ENCODE data around the gene MYO5B.
"Not testable (repeated sequence)": the region's sequence is repeated elsewhere in the genome, so short reads cannot be mapped to it uniquely, and the experiment has no call there.

Gene MYO5B

DNA sequence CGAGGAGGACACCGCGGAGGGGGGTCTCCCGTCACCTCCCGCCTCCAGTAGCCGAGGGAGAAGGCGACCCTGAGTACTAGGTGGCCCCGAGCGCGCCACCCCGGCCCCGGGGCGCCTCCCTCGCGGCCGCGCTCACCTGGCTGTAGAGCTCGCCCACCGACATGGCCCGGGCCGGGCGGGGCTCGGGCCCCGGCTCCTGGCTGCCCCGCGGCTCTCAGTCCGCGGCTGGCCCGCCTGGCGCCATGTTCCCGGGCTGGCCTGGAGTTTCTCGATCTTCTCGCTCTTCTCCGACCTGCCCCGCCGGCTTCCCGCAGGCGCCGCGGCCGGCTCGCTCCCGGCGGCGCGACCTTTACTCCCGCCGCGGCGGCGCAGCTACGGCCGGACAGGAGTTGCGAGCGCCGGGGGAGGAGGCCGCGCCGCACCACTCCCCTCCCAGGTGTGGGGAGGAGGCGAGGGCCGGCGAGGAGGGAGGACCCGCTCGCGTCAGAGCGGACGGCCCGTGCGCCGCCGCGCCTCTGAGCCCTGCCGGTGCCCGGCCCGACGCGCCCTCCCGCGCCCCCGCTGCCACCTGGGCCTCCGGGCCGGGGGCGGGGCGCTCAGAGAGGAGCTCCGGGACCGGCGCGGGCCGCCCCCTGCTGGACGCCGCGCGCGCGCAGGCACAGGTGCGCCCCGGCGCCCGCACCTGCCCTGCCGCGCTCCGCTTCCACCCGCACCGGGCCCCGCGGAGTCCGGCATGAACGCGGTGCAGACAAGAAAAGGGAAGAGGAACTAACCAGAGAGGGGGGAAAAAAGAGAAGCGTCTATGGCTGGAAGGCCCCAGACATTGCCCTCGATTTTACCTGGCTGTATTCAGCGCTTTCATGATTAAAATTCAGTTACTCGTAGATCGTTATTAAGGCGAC, at the start of gene MYO5B:
TSS of gene MYO5B (minus strand) at position 517 of the 902 bp plus-strand sequence. CDS start at position 163, 354 bp downstream.
- Mint-ChIP-seq H3K27me3 (ENCODE audit: low read depth) (peaks cover 62% of the 10 kb centered on the region), H3K27ac (no peak within 1 kb of the TSS), H3K36me3 (ENCODE audit: low read depth) (no peaks in the 10 kb centered on the region), H3K4me3 (peak within 1 kb of the TSS; percentile 60), H3K9me3 (no peaks in the 10 kb centered on the region), H3K4me1 (ENCODE audit: low read depth) (peaks cover 2% of the 10 kb centered on the region)
- peak; percentile 32 for DNase-seq (ENCODE audit: low spot score)

DNA sequence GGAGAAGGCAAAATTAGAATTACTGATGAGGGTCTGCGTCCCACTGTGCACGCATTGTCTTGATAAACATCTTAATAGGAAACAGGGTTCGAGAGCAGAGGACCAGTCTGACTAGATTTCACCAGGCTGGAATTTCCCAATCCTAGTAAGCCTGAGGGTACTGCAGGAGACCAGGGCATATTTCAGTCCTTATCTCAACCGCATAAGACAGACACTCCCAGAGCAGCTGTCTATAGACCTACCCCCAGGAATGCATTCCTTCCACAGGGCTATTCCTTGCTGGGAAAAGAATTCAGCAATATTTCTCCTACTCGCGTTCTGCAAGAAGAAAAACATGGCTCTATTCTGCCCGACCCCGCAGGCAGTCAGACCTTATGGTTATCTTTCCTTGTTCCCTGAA, 46.8 kb upstream of the MYO5B start:
- H3K27me3 Mint-ChIP-seq (ENCODE audit: low read depth); H3K27ac Mint-ChIP-seq; H3K36me3 Mint-ChIP-seq (ENCODE audit: low read depth); H3K4me3 Mint-ChIP-seq; H3K4me1 Mint-ChIP-seq (ENCODE audit: low read depth); DNase-seq (ENCODE audit: low spot score): not testable (repeated sequence)
- H3K9me3 Mint-ChIP-seq, result peaks cover 17% of the 10 kb centered on the region

DNA sequence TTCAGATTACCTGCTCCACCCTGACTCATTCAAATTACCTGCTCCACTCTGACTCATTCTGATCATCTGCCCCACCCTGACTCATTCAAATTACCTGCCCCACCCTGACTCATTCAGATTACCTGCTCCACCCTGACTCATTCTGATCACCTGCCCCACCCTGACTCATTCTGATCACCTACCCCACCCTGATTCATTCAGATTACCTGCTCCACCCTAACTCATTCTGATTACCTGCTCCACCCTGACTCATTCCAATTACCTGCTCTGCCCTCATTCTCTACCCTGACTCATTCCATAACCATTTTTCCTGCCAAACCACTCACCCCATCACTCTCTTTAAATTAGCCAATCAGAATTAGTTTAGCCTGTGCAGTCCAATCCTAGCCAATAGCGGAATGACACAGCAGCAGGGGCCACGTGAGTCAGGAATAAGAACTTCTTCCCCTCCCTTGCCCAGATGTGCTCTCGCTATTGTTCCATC, 45.2 kb upstream of the MYO5B start:
- Mint-ChIP-seq H3K4me3 (no peak overlapping the region), H3K27me3 (ENCODE audit: low read depth) (no peaks in the 10 kb centered on the region), H3K27ac (peak overlapping the region; percentile 34), H3K4me1 (ENCODE audit: low read depth) (peaks cover 7% of the 10 kb centered on the region), H3K36me3 (ENCODE audit: low read depth) (peaks cover 5% of the 10 kb centered on the region), H3K9me3 (peaks cover 17% of the 10 kb centered on the region)
- DNase-seq (ENCODE audit: low spot score), result no peak

DNA sequence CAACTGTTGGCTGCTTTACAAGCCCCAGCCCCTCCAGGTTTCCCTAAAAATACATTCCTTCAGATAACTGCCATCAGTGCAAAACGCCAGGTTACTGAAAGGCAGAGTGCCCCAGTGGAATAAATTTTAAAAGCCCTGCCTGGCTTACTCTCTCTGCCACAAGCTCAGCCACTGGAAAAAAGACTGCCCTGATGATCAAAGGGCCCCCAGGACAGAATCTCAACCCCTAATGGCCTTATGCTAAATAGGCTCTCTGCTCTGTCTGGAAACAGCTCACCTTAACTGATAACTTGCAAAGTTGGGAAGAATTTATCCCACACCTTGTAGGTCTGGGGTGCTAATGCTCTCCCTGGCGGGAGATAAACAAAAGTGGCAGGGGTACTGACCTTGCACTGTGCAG, 37.5 kb upstream of the MYO5B start:
- DNase-seq (ENCODE audit: low spot score), result no peak
- H3K9me3 Mint-ChIP-seq, result no peaks in the 10 kb centered on the region
- H3K27me3 Mint-ChIP-seq (ENCODE audit: low read depth), result peaks cover 11% of the 10 kb centered on the region
- H3K4me3 Mint-ChIP-seq, result no peak overlapping the region
- H3K36me3 Mint-ChIP-seq (ENCODE audit: low read depth), result no peaks in the 10 kb centered on the region
- H3K4me1 Mint-ChIP-seq (ENCODE audit: low read depth), result no peaks in the 10 kb centered on the region
- no peak overlapping the region for H3K27ac Mint-ChIP-seq

DNA sequence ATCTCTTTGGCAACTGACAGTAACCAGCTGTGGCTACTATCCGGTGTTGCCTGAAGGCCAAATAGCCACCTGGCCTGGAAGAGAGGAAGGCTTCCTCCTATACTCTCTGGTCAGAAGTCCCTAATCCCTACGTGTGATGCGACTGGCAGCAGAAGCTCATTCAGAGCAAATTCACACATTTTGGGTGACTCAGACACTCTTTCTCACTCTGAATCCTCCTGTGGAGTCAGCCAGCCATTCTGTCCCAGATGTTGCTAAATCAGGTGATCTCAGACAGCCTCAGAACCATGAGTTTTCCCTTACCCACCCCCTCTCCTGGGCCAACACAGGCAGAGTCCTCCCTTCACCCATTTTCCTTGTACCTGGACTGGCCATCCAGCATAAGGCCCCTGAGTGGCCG, 36.7 kb upstream of the MYO5B start:
- Mint-ChIP-seq H3K4me1 (ENCODE audit: low read depth) (no peaks in the 10 kb centered on the region), H3K36me3 (ENCODE audit: low read depth) (no peaks in the 10 kb centered on the region), H3K27me3 (ENCODE audit: low read depth) (peaks cover 11% of the 10 kb centered on the region), H3K27ac (no peak overlapping the region), H3K9me3 (no peaks in the 10 kb centered on the region), H3K4me3 (no peak overlapping the region)
- DNase-seq (ENCODE audit: low spot score), result no peak

DNA sequence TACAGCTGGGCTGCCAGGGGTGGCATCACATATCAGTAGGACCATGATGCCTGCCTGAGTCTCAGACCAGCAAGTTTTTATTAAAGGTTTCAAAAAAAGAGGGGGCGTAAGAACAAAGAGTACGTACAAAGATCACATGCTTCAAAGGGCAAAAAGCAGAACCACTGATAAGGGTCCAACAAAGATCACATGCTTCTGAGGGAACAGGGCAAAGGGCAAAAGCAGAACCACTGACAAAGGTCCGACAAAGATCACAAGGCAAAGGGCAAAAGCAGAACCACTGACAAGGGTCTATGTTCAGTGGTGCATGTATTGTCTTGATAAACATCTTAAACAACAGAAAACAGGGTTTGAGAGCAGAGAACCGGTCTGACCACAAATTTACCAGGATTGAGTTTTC, 25.3 kb upstream of the MYO5B start:
- DNase-seq (ENCODE audit: low spot score); H3K27ac Mint-ChIP-seq; H3K4me3 Mint-ChIP-seq; H3K4me1 Mint-ChIP-seq (ENCODE audit: low read depth); H3K36me3 Mint-ChIP-seq (ENCODE audit: low read depth): not testable (repeated sequence)
- Mint-ChIP-seq H3K27me3 (ENCODE audit: low read depth) (peaks cover 24% of the 10 kb centered on the region), H3K9me3 (peaks cover 12% of the 10 kb centered on the region)

DNA sequence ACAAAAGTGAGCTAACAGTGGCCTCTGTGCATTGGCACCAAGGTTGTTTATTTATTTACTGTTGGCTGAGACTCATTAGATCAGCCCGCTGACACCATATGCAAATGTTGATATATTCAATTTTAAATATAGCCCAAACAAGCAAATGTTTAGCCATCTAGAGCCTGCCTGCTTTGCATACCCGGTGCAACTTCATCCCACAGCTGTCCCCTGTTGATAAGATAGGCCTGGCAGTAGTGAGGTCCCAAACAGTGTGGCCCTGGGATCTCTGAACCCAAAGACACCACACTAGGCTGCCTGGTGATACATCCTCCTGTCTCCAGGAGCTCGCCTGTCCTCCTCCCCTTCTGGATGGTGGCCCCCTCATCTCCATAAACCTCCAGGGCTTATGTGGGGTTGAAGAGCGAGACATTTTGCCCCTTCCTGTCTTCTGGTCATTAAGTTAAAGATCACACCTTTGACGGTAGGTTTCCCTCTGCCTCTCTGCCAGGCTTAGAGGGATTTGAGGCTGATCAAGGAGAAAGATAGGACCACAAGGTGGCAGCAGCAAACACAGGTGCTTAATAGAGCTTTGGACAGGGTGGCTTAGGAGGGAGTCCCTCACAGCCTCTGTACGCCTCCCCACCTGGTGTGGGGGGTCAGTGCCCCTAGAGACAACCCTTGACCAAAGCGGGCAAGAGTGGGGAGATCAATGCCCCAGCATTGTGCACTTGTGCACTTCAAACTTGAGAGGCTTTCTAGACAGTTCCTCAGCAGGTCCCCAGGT, 23.7 kb upstream of the MYO5B start:
- no peak for DNase-seq (ENCODE audit: low spot score)
- Mint-ChIP-seq H3K27ac (no peak overlapping the region), H3K9me3 (peaks cover 12% of the 10 kb centered on the region), H3K27me3 (ENCODE audit: low read depth) (peaks cover 22% of the 10 kb centered on the region), H3K4me1 (ENCODE audit: low read depth) (no peaks in the 10 kb centered on the region), H3K4me3 (no peak overlapping the region), H3K36me3 (ENCODE audit: low read depth) (no peaks in the 10 kb centered on the region)

DNA sequence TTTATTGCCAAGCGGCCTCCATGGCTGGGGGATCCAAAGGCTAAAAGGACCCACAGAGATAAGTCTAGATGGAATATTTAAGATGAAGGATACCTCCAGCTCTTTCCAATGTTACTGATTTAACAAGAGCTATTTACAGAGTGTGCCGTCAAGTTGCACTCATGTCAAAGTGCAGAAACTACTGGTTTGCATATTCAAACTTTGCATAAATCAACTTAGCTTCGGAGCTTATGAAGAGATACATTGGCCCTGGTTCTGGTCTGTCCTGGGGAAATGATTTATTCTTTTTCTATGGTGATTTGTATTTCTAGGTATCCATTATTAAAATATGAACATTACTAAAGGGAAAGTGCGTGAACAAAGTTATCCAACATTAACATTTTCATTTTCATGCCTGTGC, 14.4 kb upstream of the MYO5B start:
- DNase-seq (ENCODE audit: low spot score), result no peak
- no peaks in the 10 kb centered on the region for H3K4me1 Mint-ChIP-seq (ENCODE audit: low read depth)
- no peak overlapping the region for H3K4me3 Mint-ChIP-seq
- H3K27ac Mint-ChIP-seq, result no peak overlapping the region
- H3K27me3 Mint-ChIP-seq (ENCODE audit: low read depth), result peaks cover 25% of the 10 kb centered on the region
- H3K36me3 Mint-ChIP-seq (ENCODE audit: low read depth), result no peaks in the 10 kb centered on the region
- no peaks in the 10 kb centered on the region for H3K9me3 Mint-ChIP-seq

DNA sequence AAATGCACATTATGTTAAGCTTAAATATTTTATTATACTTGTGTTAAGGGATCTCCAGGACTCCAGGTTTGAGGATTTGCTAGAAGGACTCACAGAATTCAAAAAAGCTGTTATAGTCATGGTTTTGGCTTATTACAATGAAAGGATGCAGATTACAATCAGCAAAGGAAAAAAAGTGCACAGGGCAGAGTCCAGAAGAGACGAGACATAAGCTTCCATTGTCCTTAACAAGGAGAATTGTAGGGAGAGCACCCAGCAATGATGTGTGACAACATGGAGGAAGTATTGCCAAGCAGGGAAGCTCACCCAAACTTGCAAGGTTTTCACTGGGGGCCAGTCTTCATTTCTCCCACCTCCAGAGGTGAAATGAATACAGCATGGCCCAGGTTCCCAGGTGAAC, 12.8 kb upstream of the MYO5B start:
- no peak overlapping the region for H3K4me3 Mint-ChIP-seq
- H3K4me1 Mint-ChIP-seq (ENCODE audit: low read depth), result no peaks in the 10 kb centered on the region
- no peak for DNase-seq (ENCODE audit: low spot score)
- peaks cover 33% of the 10 kb centered on the region for H3K27me3 Mint-ChIP-seq (ENCODE audit: low read depth)
- no peak overlapping the region for H3K27ac Mint-ChIP-seq
- H3K9me3 Mint-ChIP-seq, result no peaks in the 10 kb centered on the region
- no peaks in the 10 kb centered on the region for H3K36me3 Mint-ChIP-seq (ENCODE audit: low read depth)

DNA sequence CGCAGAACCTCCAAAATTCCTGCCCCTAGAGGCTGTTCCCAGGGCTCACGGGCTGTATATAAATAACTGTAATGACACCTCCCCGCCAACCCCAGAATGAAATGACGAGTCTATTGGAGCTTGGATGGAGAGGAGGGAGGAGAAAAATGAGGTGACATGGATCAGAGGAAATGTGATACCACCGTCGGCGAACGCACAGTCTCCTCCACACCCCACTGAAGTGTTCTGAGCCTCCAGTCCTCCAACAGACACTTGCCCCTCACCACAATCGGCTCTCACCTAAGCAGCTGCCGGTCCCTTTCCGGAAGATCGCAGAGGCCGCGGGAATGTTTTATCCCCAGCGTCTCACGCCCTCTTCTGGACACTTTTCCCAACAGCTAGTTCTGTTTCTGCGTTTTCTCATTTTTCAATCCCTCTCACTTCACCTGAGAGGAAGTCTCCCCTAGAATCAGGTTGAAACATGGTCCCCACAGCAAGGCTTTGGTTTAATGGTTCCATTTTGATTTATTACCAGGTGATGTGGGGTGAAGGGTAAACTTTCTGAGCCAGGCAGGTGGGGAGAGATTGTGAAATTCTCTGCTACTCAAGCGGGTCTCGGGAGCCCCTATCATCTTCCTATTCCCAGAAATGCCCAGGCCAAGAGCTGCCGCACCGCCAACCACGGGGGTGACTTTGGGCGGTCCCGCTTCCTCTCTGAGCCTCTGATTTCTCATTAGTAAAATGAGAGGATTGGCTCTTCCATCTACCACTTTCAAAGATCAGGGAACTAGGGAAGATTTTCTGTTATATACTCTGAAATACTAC, 9.1 kb upstream of the MYO5B start:
- Mint-ChIP-seq H3K27me3 (ENCODE audit: low read depth) (peaks cover 53% of the 10 kb centered on the region), H3K36me3 (ENCODE audit: low read depth) (no peaks in the 10 kb centered on the region), H3K27ac (no peak overlapping the region), H3K9me3 (no peaks in the 10 kb centered on the region), H3K4me3 (no peak overlapping the region), H3K4me1 (ENCODE audit: low read depth) (no peaks in the 10 kb centered on the region)
- no peak for DNase-seq (ENCODE audit: low spot score)

DNA sequence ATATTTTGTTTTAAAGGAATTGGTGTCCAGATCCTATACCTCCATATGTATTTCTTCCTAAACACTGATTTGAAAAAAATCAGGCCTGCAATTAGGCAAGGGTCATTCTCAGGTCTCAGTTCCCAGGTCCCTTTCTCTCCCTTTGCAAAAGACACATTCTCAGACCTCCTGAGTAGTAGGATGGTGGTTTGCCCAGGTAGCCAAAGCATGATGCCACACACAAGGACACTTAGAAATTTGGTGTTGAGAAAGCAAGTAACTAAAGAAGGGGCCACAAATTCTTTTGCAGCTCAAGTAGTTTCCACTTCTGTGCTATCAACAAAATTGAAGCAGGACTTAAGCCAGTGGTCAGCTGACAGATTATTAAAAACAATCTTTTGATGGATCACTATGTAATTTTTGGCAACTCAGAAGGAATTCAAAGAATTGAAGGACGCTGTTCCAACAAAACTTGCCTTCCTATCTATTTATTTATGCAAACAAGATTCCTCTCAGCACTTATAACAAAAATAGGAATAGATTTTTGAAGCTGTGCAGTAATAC, 6.6 kb upstream of the MYO5B start:
- H3K9me3 Mint-ChIP-seq, result no peaks in the 10 kb centered on the region
- H3K27ac Mint-ChIP-seq, result no peak overlapping the region
- DNase-seq (ENCODE audit: low spot score), result no peak
- no peak overlapping the region for H3K4me3 Mint-ChIP-seq
- no peaks in the 10 kb centered on the region for H3K4me1 Mint-ChIP-seq (ENCODE audit: low read depth)
- no peaks in the 10 kb centered on the region for H3K36me3 Mint-ChIP-seq (ENCODE audit: low read depth)
- H3K27me3 Mint-ChIP-seq (ENCODE audit: low read depth), result peaks cover 60% of the 10 kb centered on the region

DNA sequence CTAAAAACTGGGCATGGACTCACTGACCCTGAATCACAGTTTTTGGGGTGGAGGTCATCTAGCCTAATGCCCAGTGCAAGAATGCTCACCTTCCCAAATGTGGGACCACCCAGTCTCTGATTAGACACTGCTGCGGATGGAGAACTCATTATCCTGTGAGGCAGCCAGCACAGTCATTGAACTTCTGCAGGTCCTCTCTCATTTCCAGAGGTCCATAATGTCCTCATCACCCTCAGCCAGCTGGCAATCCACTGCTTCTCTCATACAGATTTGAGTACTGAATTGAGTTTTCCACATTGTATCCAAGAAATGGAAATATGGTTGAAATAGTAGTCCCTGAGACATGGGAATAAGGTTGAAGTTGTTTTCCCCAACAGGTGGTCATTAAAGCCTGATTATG, 5.0 kb upstream of the MYO5B start:
- Mint-ChIP-seq H3K36me3 (ENCODE audit: low read depth) (no peaks in the 10 kb centered on the region), H3K4me3 (no peak overlapping the region), H3K9me3 (no peaks in the 10 kb centered on the region), H3K4me1 (ENCODE audit: low read depth) (no peaks in the 10 kb centered on the region), H3K27me3 (ENCODE audit: low read depth) (peaks cover 61% of the 10 kb centered on the region), H3K27ac (no peak overlapping the region)
- DNase-seq (ENCODE audit: low spot score), result no peak

DNA sequence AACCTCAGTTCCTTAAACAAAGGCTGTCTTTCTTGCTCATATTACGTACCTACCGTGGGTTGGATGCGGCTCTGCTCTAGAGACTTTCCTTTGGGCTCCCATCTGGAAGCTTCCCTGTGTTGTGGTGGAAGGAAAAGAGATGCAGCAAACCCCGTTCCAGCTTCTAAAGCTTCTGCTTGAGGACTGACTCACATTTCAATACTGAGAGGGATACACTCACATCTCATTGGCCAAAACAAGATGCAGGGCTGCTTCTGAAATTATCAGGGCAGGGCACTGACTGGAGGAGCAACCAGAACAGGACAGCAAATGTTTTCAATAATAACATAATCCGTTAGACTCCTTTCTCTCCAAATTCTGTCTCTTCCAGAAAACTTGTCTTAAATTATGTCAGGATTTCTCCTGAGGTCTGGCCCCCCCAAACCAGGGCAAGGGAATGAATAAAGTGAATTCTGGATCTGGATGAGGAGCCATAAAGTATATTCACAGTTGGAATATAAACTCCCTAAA, 4.5 kb upstream of the MYO5B start:
- Mint-ChIP-seq H3K4me3 (no peak overlapping the region), H3K36me3 (ENCODE audit: low read depth) (no peaks in the 10 kb centered on the region), H3K9me3 (no peaks in the 10 kb centered on the region), H3K4me1 (ENCODE audit: low read depth) (no peaks in the 10 kb centered on the region), H3K27ac (no peak overlapping the region), H3K27me3 (ENCODE audit: low read depth) (peaks cover 56% of the 10 kb centered on the region)
- DNase-seq (ENCODE audit: low spot score), result no peak
